IPS-15b (cell line): ENCODE data around the gene KRTAP5-8.
"Not testable (repeated sequence)": the region's sequence is repeated elsewhere in the genome, so short reads cannot be mapped to it uniquely, and the experiment has no call there.

Experiments used
- H3K27me3 ChIP-seq: one replicate; pipeline ENCODE4 v1.6.1; 2013; ENCODE audit warnings: low read length; ENCODE audit not compliant: control insufficient read depth, insufficient read depth
- H3K36me3 ChIP-seq: one replicate; pipeline ENCODE4 v1.6.1; 2013; ENCODE audit warnings: low read length; ENCODE audit not compliant: control insufficient read depth, insufficient read depth
- H3K4me1 ChIP-seq: one replicate; pipeline ENCODE4 v1.6.1; 2013; ENCODE audit warnings: mild to moderate bottlenecking, low read length; ENCODE audit not compliant: control insufficient read depth, insufficient read depth
- H3K4me3 ChIP-seq: one replicate; pipeline ENCODE4 v1.5.1; 2013; ENCODE audit warnings: low read depth, low read length
- H3K9ac ChIP-seq: one replicate; pipeline ENCODE4 v1.6.1; 2013; ENCODE audit warnings: low read depth, mild to moderate bottlenecking, low read length
- H3K9me3 ChIP-seq: one replicate; pipeline ENCODE4 v1.6.1; 2013; ENCODE audit warnings: mild to moderate bottlenecking, low read length; ENCODE audit not compliant: control insufficient read depth, insufficient read depth

Gene KRTAP5-8

GRCh38 chr11:71519546-71519945, 18.3 kb upstream of the KRTAP5-8 start:
- H3K9ac ChIP-seq = no peak overlapping the region
- H3K27me3 ChIP-seq = no peaks in the 10 kb centered on the region
- H3K4me3 ChIP-seq = no peak overlapping the region
- no peaks in the 10 kb centered on the region for H3K9me3 ChIP-seq
- H3K36me3 ChIP-seq = no peaks in the 10 kb centered on the region
- H3K4me1 ChIP-seq = no peaks in the 10 kb centered on the region

- no peaks in the 10 kb centered on the region for H3K4me1 ChIP-seq
- no peaks in the 10 kb centered on the region for H3K27me3 ChIP-seq
- H3K9ac ChIP-seq = no peak overlapping the region
- no peak overlapping the region for H3K4me3 ChIP-seq
- H3K36me3 ChIP-seq = no peaks in the 10 kb centered on the region
- H3K9me3 ChIP-seq = no peaks in the 10 kb centered on the region
Measured at GRCh38 chr11:71525188-71525937, 12.5 kb upstream of the KRTAP5-8 start.

GRCh38 chr11:71525938-71526495, 11.8 kb upstream of the KRTAP5-8 start:
- Histone ChIP-seq H3K9me3 (no peaks in the 10 kb centered on the region), H3K27me3 (no peaks in the 10 kb centered on the region), H3K4me3 (no peak overlapping the region), H3K4me1 (no peaks in the 10 kb centered on the region), H3K36me3 (no peaks in the 10 kb centered on the region), H3K9ac (no peak overlapping the region)

GRCh38 chr11:71526796-71527575, 10.8 kb upstream of the KRTAP5-8 start, which contains the start of gene KRTAP5-7:
Gene KRTAP5-7 (plus strand): TSS chr11:71527267. CDS start chr11:71527301, 34 bp downstream.
- not testable (repeated sequence) for H3K4me3 ChIP-seq, H3K9ac ChIP-seq, H3K36me3 ChIP-seq, H3K9me3 ChIP-seq, H3K4me1 ChIP-seq, H3K27me3 ChIP-seq

GRCh38 chr11:71527576-71528210, 10.1 kb upstream of the KRTAP5-8 start:
- H3K27me3 ChIP-seq = no peaks in the 10 kb centered on the region
- no peaks in the 10 kb centered on the region for H3K9me3 ChIP-seq
- no peaks in the 10 kb centered on the region for H3K4me1 ChIP-seq
- H3K9ac ChIP-seq = no peak overlapping the region
- H3K36me3 ChIP-seq = no peaks in the 10 kb centered on the region
- H3K4me3 ChIP-seq = no peak overlapping the region

GRCh38 chr11:71530602-71531001, 7.2 kb upstream of the KRTAP5-8 start:
- H3K4me3 ChIP-seq = no peak overlapping the region
- no peaks in the 10 kb centered on the region for H3K4me1 ChIP-seq

GRCh38 chr11:71532036-71532610, 5.7 kb upstream of the KRTAP5-8 start:
- Histone ChIP-seq H3K4me1 (no peaks in the 10 kb centered on the region), H3K36me3 (no peaks in the 10 kb centered on the region), H3K4me3 (no peak overlapping the region), H3K9me3 (no peaks in the 10 kb centered on the region), H3K9ac (no peak overlapping the region), H3K27me3 (no peaks in the 10 kb centered on the region)

More at GRCh38 chr11:71530602-71531001, 7.2 kb upstream of the KRTAP5-8 start:
- Histone ChIP-seq H3K36me3 (no peaks in the 10 kb centered on the region), H3K27me3 (no peaks in the 10 kb centered on the region), H3K9ac (no peak overlapping the region), H3K9me3 (no peaks in the 10 kb centered on the region)

GRCh38 chr11:71534711-71535608, 2.9 kb upstream of the KRTAP5-8 start:
- not testable (repeated sequence) for H3K4me3 ChIP-seq, H3K4me1 ChIP-seq, H3K9ac ChIP-seq, H3K9me3 ChIP-seq, H3K27me3 ChIP-seq, H3K36me3 ChIP-seq

- no peaks in the 10 kb centered on the region for H3K9me3 ChIP-seq
- H3K36me3 ChIP-seq = no peaks in the 10 kb centered on the region
- H3K27me3 ChIP-seq = no peaks in the 10 kb centered on the region
- H3K9ac ChIP-seq = no peak overlapping the region
- no peak overlapping the region for H3K4me3 ChIP-seq
- no peaks in the 10 kb centered on the region for H3K4me1 ChIP-seq
Measured at GRCh38 chr11:71535825-71536224, 2.0 kb upstream of the KRTAP5-8 start.

- Histone ChIP-seq H3K4me3 (no peak overlapping the region), H3K4me1 (no peaks in the 10 kb centered on the region), H3K9ac (no peak overlapping the region), H3K9me3 (no peaks in the 10 kb centered on the region), H3K27me3 (no peaks in the 10 kb centered on the region), H3K36me3 (no peaks in the 10 kb centered on the region)
Measured at GRCh38 chr11:71537537-71537936, 288 bp upstream of the KRTAP5-8 start.

- no peaks in the 10 kb centered on the region for H3K9me3 ChIP-seq
- no peak overlapping the region for H3K9ac ChIP-seq
- no peaks in the 10 kb centered on the region for H3K27me3 ChIP-seq
- no peak overlapping the region for H3K4me3 ChIP-seq
- H3K36me3 ChIP-seq = no peaks in the 10 kb centered on the region
- H3K4me1 ChIP-seq = no peaks in the 10 kb centered on the region
Measured at GRCh38 chr11:71538666-71538990, 803 bp downstream of the KRTAP5-8 start.
